Tibial nerve (tissue), 4 donors: ENCODE measurements around the gene TRMT44.

Experiments used
- CTCF ChIP-seq, 5 experiments: fragments of 200-600 bp in 3 of 5; fragments of 450-650 bp in 2 of 5; sonication (generic) in 3 of 5; IDR thresholded peaks; one replicate each; pipeline ENCODE4 v1.5.1; 2016 to 2019; ENCODE audit warnings: antibody characterized with exemption in 5 of 5, mild to moderate bottlenecking in 3 of 5, moderate library complexity in 2 of 5
- EP300 ChIP-seq, 2 donors: sonication (generic); formaldehyde crosslinking; IDR thresholded peaks; one replicate each; pipeline ENCODE4 v1.6.1; 2017; ENCODE audit warnings: antibody characterized with exemption in 2 of 2, mild to moderate bottlenecking in 1 of 2
- POLR2A ChIP-seq, 2 donors: fragments of 450-650 bp; IDR thresholded peaks; one replicate each; pipeline ENCODE4 v1.6.1; 2017; ENCODE audit warnings: antibody characterized with exemption in 2 of 2, mild to moderate bottlenecking in 2 of 2, moderate library complexity in 2 of 2

- TF ChIP-seq POLR2A (IDR thresholded peaks at IDR 0.05) (no peak), CTCF (IDR thresholded peaks at IDR 0.05) (no peak), EP300 (IDR thresholded peaks at IDR 0.05) (no peak)
These were observed 61.8 kb downstream of the TRMT44 start for GRCh38 chr4:8502371-8502770.
